Mesodermal cell (in vitro differentiated cells): ENCODE results near the gene PLD3.

Source experiments
- H3K27ac ChIP-seq: 2 replicates; pipeline ENCODE4 v1.7.0; 2013; ENCODE audit warnings: mild to moderate bottlenecking, low read depth, low read length, moderate library complexity; ENCODE audit not compliant: severe bottlenecking
- H3K36me3 ChIP-seq: 2 replicates; pipeline ENCODE4 v1.7.1; 2013; ENCODE audit warnings: mild to moderate bottlenecking, low read length, moderate library complexity; ENCODE audit not compliant: control insufficient read depth, insufficient read depth
- H3K4me1 ChIP-seq: one replicate; pipeline ENCODE4 v1.7.1; 2013; ENCODE audit warnings: mild to moderate bottlenecking, low read length; ENCODE audit not compliant: insufficient read depth, control insufficient read depth, poor library complexity, severe bottlenecking
- H3K4me3 ChIP-seq: 2 replicates; pipeline ENCODE4 v1.7.0; 2013; ENCODE audit warnings: low read length, control low read depth, mild to moderate bottlenecking; ENCODE audit not compliant: insufficient read depth, poor library complexity, severe bottlenecking; ENCODE audit errors: extremely low read depth
- H3K9me3 ChIP-seq: 2 replicates; pipeline ENCODE4 v1.7.1; 2013; ENCODE audit warnings: mild to moderate bottlenecking, low read length, moderate library complexity; ENCODE audit not compliant: control insufficient read depth
- WGBS, 2 experiments: methylation state at CpG; one replicate each; pipeline ENCODE4 v1.1.5; 2013; ENCODE audit warnings: missing lambda C conversion rate in 2 of 2; ENCODE audit not compliant: insufficient coverage in 2 of 2; 5-methylcytosine and 5-hydroxymethylcytosine counted together

Gene PLD3

GRCh38 chr19:40392123-40392522, 43.6 kb downstream of the PLD3 start:
- no peaks in the 10 kb centered on the region for H3K36me3 ChIP-seq
- H3K4me1 ChIP-seq: no peaks in the 10 kb centered on the region
- WGBS, 2 experiments: 82 to 90% methylated on average over 7 of the region's 8 CpGs
- H3K4me3 ChIP-seq: no peak overlapping the region
- no peak overlapping the region for H3K27ac ChIP-seq
- no peaks in the 10 kb centered on the region for H3K9me3 ChIP-seq

- no peaks in the 10 kb centered on the region for H3K9me3 ChIP-seq
- H3K36me3 ChIP-seq: no peaks in the 10 kb centered on the region
- no peaks in the 10 kb centered on the region for H3K4me1 ChIP-seq
- 85 to 87% methylated on average over 7 to 8 of the region's 9 CpGs for WGBS, 2 experiments
- no peak overlapping the region for H3K27ac ChIP-seq
- H3K4me3 ChIP-seq: no peak overlapping the region
These were observed 44.5 kb downstream of the PLD3 start for GRCh38 chr19:40392894-40393517.

GRCh38 chr19:40393894-40394815, 45.7 kb downstream of the PLD3 start:
- Histone ChIP-seq H3K4me3 (no peak overlapping the region), H3K9me3 (no peaks in the 10 kb centered on the region), H3K36me3 (no peaks in the 10 kb centered on the region), H3K4me1 (no peaks in the 10 kb centered on the region), H3K27ac (no peak overlapping the region)
- WGBS, 2 experiments: 87 to 94% methylated on average over 30 to 40 of the region's 41 CpGs

GRCh38 chr19:40394816-40395210, 46.3 kb downstream of the PLD3 start:
- Histone ChIP-seq H3K9me3 (no peaks in the 10 kb centered on the region), H3K4me3 (no peak overlapping the region)
- WGBS, 2 experiments: 86% methylated on average over 12 to 13 of the region's 13 CpGs

GRCh38 chr19:40395956-40396355, 47.5 kb downstream of the PLD3 start:
- Histone ChIP-seq H3K27ac (no peak overlapping the region), H3K4me1 (no peaks in the 10 kb centered on the region), H3K9me3 (no peaks in the 10 kb centered on the region), H3K4me3 (no peak overlapping the region), H3K36me3 (no peaks in the 10 kb centered on the region)
- WGBS, 2 experiments: 93 to 94% methylated on average over 14 of the region's 14 CpGs

More at GRCh38 chr19:40394816-40395210, 46.3 kb downstream of the PLD3 start:
- Histone ChIP-seq H3K36me3 (no peaks in the 10 kb centered on the region), H3K4me1 (no peaks in the 10 kb centered on the region), H3K27ac (no peak overlapping the region)

GRCh38 chr19:40396886-40397567, 48.5 kb downstream of the PLD3 start:
- WGBS, 2 experiments: 94% methylated on average over 17 to 18 of the region's 20 CpGs
- H3K36me3 ChIP-seq: no peaks in the 10 kb centered on the region
- H3K27ac ChIP-seq: no peak overlapping the region
- H3K4me3 ChIP-seq: no peak overlapping the region
- H3K4me1 ChIP-seq: no peaks in the 10 kb centered on the region
- no peaks in the 10 kb centered on the region for H3K9me3 ChIP-seq

- Histone ChIP-seq H3K4me1 (no peaks in the 10 kb centered on the region), H3K4me3 (no peak overlapping the region), H3K27ac (no peak overlapping the region), H3K9me3 (no peaks in the 10 kb centered on the region), H3K36me3 (no peaks in the 10 kb centered on the region)
- WGBS, 2 experiments: 92 to 93% methylated on average over 16 to 18 of the region's 22 CpGs
These were observed 49.0 kb downstream of the PLD3 start for GRCh38 chr19:40397568-40397906.

GRCh38 chr19:40398417-40399131, 50.1 kb downstream of the PLD3 start:
- Histone ChIP-seq H3K9me3 (no peaks in the 10 kb centered on the region), H3K27ac (no peak overlapping the region), H3K4me3 (no peak overlapping the region), H3K36me3 (no peaks in the 10 kb centered on the region), H3K4me1 (no peaks in the 10 kb centered on the region)
- WGBS, 2 experiments: 88 to 92% methylated on average over 48 to 49 of the region's 49 CpGs

- Histone ChIP-seq H3K9me3 (no peaks in the 10 kb centered on the region), H3K36me3 (no peaks in the 10 kb centered on the region), H3K4me1 (no peaks in the 10 kb centered on the region), H3K4me3 (no peak overlapping the region), H3K27ac (no peak overlapping the region)
- WGBS, 2 experiments: 60 to 100% methylated on average over 1 to 2 of the region's 3 CpGs
These were observed 52.1 kb downstream of the PLD3 start for GRCh38 chr19:40400559-40400958.

GRCh38 chr19:40403262-40403984, 54.9 kb downstream of the PLD3 start:
- Histone ChIP-seq H3K9me3 (no peaks in the 10 kb centered on the region), H3K36me3 (no peaks in the 10 kb centered on the region), H3K4me3 (peak overlapping the region; percentile 62), H3K27ac (peak overlapping the region; percentile 77), H3K4me1 (no peaks in the 10 kb centered on the region)
- WGBS, 2 experiments: 2 to 6% methylated on average over 14 to 16 of the region's 41 CpGs
